Gastrocnemius medialis (tissue), 4 donors: ENCODE results near the gene SWI5. TPM values are rescaled to one million over a fixed set of nuclear protein-coding genes. Genes with fewer than 3 reads are reported as not detected.

Source experiments
- ATAC-seq, 2 donors: fragments of 150-250 bp; one replicate each; pipeline ENCODE4 v1.9.1; 2016
- DNase-seq, 2 donors: peaks; one replicate each; pipeline ENCODE4 v3.0.0-alpha.2; 2019
- H3K27ac ChIP-seq, 4 donors: fragments of 200-600 bp; sonication (generic); 1 replicate in 1 of 4; 2 replicates in 3 of 4; pipeline ENCODE4 v1.5.1; 2016 to 2018; ENCODE audit warnings: mild to moderate bottlenecking in 2 of 4, moderate library complexity in 1 of 4
- H3K27me3 ChIP-seq, 3 donors: fragments of 200-600 bp; sonication (generic) in 2 of 3; 1 replicate in 1 of 3; 2 replicates in 2 of 3; pipeline versions ENCODE4 v1.5.1 to v1.6.0; 2016 to 2019; ENCODE audit warnings: mild to moderate bottlenecking in 1 of 3, moderate library complexity in 1 of 3
- H3K36me3 ChIP-seq, 2 donors: fragments of 200-600 bp; sonication (generic) in 1 of 2; one replicate each; pipeline ENCODE4 v1.5.1; 2017 to 2018
- H3K4me1 ChIP-seq, 2 donors: fragments of 200-600 bp; sonication (generic) in 1 of 2; one replicate each; pipeline ENCODE4 v1.5.1; 2016 to 2017; ENCODE audit warnings: mild to moderate bottlenecking in 2 of 2
- H3K4me3 ChIP-seq, 4 donors: fragments of 200-600 bp; sonication (generic) in 3 of 4; 1 replicate in 1 of 4; 2 replicates in 3 of 4; pipeline ENCODE4 v1.5.1; 2016 to 2019; ENCODE audit warnings: mild to moderate bottlenecking in 2 of 4
- H3K9me3 ChIP-seq, 3 donors: fragments of 200-600 bp; sonication (generic) in 2 of 3; 1 replicate in 1 of 3; 2 replicates in 2 of 3; pipeline ENCODE4 v1.5.1; 2016 to 2019
- CTCF ChIP-seq, 5 experiments: fragments of 450-650 bp in 3 of 5; fragments of 200-600 bp in 2 of 5; sonication (generic) in 2 of 5; IDR thresholded peaks in 4 of 5; conservative IDR thresholded peaks in 1 of 5; 1 replicate in 4 of 5; 2 replicates in 1 of 5; pipeline ENCODE4 v1.5.1; 2016 to 2019; ENCODE audit warnings: antibody characterized with exemption in 5 of 5, mild to moderate bottlenecking in 3 of 5, moderate library complexity in 3 of 5
- POLR2A ChIP-seq, 2 donors: fragments of 450-650 bp; IDR thresholded peaks; one replicate each; pipeline ENCODE4 v1.6.1; 2017; ENCODE audit warnings: antibody characterized with exemption in 2 of 2, mild to moderate bottlenecking in 2 of 2, moderate library complexity in 2 of 2
- in situ Hi-C, 4 donors: fragments of 200-750 bp; cut with MboI; loops; one replicate each; pipeline versions ENCODE4 v1.15.0 to v1.8.0; 2017; ENCODE audit warnings: low sequenced_read_pairs in 4 of 4
- intact Hi-C: fragments of 100-400 bp; cut with DNase I; formaldehyde crosslinking; loops from one replicate; pipeline ENCODE4 v1.15.1; 2023; ENCODE audit warnings: low total_unique reads
- total RNA-seq, 4 donors: library from RNA; depleted of rRNA; stranded (reverse); fragments of >200 nt; gene quantifications; one replicate each; pipeline versions ENCODE4 v1.1.0 to v1.2.3, GENCODE V29; 2016

The SWI5 gene
- total RNA-seq, 4 donors from 2014 or later, result 12.7 to 23.8 (median 13.5) TPM

- no peak for ATAC-seq
- Histone ChIP-seq H3K9me3 (no peaks in the 10 kb centered on the region), H3K4me3 (no peak overlapping the region), H3K36me3 (peaks cover 0 to 22% of the 10 kb centered on the region in 2 donors), H3K27me3 (no peaks in the 10 kb centered on the region), H3K4me1 (no peaks in the 10 kb centered on the region), H3K27ac (no peak overlapping the region)
- intact Hi-C loops, result no loop called here
- no peak for DNase-seq
- no peak for TF ChIP-seq POLR2A (IDR thresholded peaks at IDR 0.05)
- TF ChIP-seq CTCF (IDR thresholded peaks at IDR 0.05 in 4 of 5, conservative IDR thresholded peaks at IDR 0.05 in 1 of 5), result no peak
- in situ Hi-C loops, result no loop called here
Measured at GRCh38 chr9:128288273-128289004, 12.4 kb downstream of the SWI5 start.

- DNase-seq (no peak), ATAC-seq (no peak)
- Histone ChIP-seq H3K27ac (no peak overlapping the region), H3K4me1 (no peaks in the 10 kb centered on the region), H3K36me3 (peaks cover 0 to 8% of the 10 kb centered on the region in 2 donors), H3K27me3 (no peaks in the 10 kb centered on the region), H3K9me3 (no peaks in the 10 kb centered on the region), H3K4me3 (no peak overlapping the region)
- intact Hi-C loops, result no loop called here
- in situ Hi-C loops, result loop anchor here in 1 of 4 donors (10.0 kb wide), 1 partner anchor 123 kb away; no protein-coding TSS in a partner anchor
- TF ChIP-seq POLR2A (IDR thresholded peaks at IDR 0.05) (no peak), CTCF (IDR thresholded peaks at IDR 0.05 in 4 of 5, conservative IDR thresholded peaks at IDR 0.05 in 1 of 5) (no peak)
Measured at GRCh38 chr9:128292009-128292408, 15.9 kb downstream of the SWI5 start.

- Histone ChIP-seq H3K4me3 (no peak overlapping the region), H3K27me3 (no peaks in the 10 kb centered on the region), H3K9me3 (no peaks in the 10 kb centered on the region), H3K36me3 (peaks cover 0 to 8% of the 10 kb centered on the region in 2 donors), H3K27ac (no peak overlapping the region), H3K4me1 (no peaks in the 10 kb centered on the region)
- no peak for TF ChIP-seq CTCF (IDR thresholded peaks at IDR 0.05 in 4 of 5, conservative IDR thresholded peaks at IDR 0.05 in 1 of 5)
- TF ChIP-seq POLR2A (IDR thresholded peaks at IDR 0.05), result no peak
- DNase-seq (no peak), ATAC-seq (no peak)
- intact Hi-C loops, result no loop called here
- in situ Hi-C loops, result loop anchor here in 1 of 4 donors (10.0 kb wide), 1 partner anchor 122 kb away; no protein-coding TSS in a partner anchor
Measured at GRCh38 chr9:128293091-128293490, 17.0 kb downstream of the SWI5 start.

GRCh38 chr9:128294142-128294541 lies 18.1 kb downstream of the SWI5 start:
- no peak for TF ChIP-seq POLR2A (IDR thresholded peaks at IDR 0.05)
- TF ChIP-seq CTCF (IDR thresholded peaks at IDR 0.05 in 4 of 5, conservative IDR thresholded peaks at IDR 0.05 in 1 of 5), result no peak
- intact Hi-C loops, result no loop called here
- Histone ChIP-seq H3K4me3 (no peak overlapping the region), H3K36me3 (no peaks in the 10 kb centered on the region), H3K27ac (no peak overlapping the region), H3K9me3 (no peaks in the 10 kb centered on the region), H3K27me3 (no peaks in the 10 kb centered on the region), H3K4me1 (no peaks in the 10 kb centered on the region)
- DNase-seq, result no peak
- in situ Hi-C loops, result loop anchor here in 1 of 4 donors (10.0 kb wide), 1 partner anchor 121 kb away; no protein-coding TSS in a partner anchor
- ATAC-seq, result no peak
